Measurements from ENCODE around the gene MPDU1. TPM values are rescaled to one million over a fixed set of nuclear protein-coding genes. Genes with fewer than 3 reads are reported as not detected.

Gene MPDU1
- total and polyA plus RNA-seq, 4 donors = 55.3 to 136 (median 91.2) TPM

DNA sequence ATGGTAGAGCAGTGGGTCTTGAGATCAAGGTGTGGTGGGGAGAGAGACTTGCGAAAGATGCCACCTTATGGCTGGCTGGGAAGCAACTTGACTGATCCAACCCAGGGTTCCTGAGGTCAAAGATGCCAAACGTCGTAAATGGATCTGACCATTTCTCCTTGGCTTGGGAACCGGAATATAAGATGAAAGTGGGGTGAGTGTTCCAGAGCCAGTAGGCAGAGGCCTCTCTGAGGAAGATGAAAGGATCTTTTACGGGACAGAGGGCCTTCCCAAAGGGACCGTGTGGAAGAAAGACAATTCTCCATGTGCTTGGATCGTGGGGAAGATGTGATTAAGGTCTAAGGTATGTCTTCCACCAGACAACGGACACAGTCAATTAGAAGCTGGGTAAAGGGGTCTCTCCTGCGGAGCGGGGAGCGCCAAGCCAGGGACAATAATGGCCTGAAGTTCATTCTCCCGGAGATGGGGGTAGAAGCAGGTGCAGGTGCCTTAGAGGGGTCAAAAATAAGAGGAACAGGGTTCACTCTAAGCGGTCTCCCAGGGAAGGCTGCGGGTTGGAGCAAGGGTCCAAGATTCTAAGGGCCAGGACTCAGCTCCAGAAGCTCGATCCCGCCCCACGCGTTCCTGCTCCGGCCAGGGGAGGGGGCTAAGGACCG lies 30.2 kb downstream of the MPDU1 start:
- no peak for TF ChIP-seq HNF4G (IDR thresholded peaks at IDR 0.05)
- TF ChIP-seq, protein P1, sequence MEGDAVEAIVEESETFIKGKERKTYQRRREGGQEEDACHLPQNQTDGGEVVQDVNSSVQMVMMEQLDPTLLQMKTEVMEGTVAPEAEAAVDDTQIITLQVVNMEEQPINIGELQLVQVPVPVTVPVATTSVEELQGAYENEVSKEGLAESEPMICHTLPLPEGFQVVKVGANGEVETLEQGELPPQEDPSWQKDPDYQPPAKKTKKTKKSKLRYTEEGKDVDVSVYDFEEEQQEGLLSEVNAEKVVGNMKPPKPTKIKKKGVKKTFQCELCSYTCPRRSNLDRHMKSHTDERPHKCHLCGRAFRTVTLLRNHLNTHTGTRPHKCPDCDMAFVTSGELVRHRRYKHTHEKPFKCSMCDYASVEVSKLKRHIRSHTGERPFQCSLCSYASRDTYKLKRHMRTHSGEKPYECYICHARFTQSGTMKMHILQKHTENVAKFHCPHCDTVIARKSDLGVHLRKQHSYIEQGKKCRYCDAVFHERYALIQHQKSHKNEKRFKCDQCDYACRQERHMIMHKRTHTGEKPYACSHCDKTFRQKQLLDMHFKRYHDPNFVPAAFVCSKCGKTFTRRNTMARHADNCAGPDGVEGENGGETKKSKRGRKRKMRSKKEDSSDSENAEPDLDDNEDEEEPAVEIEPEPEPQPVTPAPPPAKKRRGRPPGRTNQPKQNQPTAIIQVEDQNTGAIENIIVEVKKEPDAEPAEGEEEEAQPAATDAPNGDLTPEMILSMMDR (IDR thresholded peaks at IDR 0.05; ENCODE audit: low read depth, low read length, missing input control) = no peak
- no peak for TF ChIP-seq TAF1 (conservative IDR thresholded peaks at IDR 0.05)
- TF ChIP-seq FOXA1 (IDR thresholded peaks at IDR 0.05) = no peak
- no peak for TF ChIP-seq EGR1 (IDR thresholded peaks at IDR 0.05; ENCODE audit: low read depth in 2 of 2)
- TF ChIP-seq, protein P2, sequence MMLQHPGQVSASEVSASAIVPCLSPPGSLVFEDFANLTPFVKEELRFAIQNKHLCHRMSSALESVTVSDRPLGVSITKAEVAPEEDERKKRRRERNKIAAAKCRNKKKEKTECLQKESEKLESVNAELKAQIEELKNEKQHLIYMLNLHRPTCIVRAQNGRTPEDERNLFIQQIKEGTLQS (IDR thresholded peaks at IDR 0.05) = no peak
- TF ChIP-seq RXRA (IDR thresholded peaks at IDR 0.05) = no peak
- no peak for TF ChIP-seq HNF4A (conservative IDR thresholded peaks at IDR 0.05)
- no peak for TF ChIP-seq JUND (IDR thresholded peaks at IDR 0.05)
- TF ChIP-seq, protein P3, sequence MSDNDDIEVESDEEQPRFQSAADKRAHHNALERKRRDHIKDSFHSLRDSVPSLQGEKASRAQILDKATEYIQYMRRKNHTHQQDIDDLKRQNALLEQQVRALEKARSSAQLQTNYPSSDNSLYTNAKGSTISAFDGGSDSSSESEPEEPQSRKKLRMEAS (IDR thresholded peaks at IDR 0.05) = no peak
- TF ChIP-seq NR2F2 (IDR thresholded peaks at IDR 0.05) = no peak
- TF ChIP-seq, protein P4, sequence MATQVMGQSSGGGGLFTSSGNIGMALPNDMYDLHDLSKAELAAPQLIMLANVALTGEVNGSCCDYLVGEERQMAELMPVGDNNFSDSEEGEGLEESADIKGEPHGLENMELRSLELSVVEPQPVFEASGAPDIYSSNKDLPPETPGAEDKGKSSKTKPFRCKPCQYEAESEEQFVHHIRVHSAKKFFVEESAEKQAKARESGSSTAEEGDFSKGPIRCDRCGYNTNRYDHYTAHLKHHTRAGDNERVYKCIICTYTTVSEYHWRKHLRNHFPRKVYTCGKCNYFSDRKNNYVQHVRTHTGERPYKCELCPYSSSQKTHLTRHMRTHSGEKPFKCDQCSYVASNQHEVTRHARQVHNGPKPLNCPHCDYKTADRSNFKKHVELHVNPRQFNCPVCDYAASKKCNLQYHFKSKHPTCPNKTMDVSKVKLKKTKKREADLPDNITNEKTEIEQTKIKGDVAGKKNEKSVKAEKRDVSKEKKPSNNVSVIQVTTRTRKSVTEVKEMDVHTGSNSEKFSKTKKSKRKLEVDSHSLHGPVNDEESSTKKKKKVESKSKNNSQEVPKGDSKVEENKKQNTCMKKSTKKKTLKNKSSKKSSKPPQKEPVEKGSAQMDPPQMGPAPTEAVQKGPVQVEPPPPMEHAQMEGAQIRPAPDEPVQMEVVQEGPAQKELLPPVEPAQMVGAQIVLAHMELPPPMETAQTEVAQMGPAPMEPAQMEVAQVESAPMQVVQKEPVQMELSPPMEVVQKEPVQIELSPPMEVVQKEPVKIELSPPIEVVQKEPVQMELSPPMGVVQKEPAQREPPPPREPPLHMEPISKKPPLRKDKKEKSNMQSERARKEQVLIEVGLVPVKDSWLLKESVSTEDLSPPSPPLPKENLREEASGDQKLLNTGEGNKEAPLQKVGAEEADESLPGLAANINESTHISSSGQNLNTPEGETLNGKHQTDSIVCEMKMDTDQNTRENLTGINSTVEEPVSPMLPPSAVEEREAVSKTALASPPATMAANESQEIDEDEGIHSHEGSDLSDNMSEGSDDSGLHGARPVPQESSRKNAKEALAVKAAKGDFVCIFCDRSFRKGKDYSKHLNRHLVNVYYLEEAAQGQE (IDR thresholded peaks at IDR 0.05) = no peak
- no peak for TF ChIP-seq GABPA (IDR thresholded peaks at IDR 0.05 in 1 of 2, conservative IDR thresholded peaks at IDR 0.05 in 1 of 2)
- TF ChIP-seq, protein P5, sequence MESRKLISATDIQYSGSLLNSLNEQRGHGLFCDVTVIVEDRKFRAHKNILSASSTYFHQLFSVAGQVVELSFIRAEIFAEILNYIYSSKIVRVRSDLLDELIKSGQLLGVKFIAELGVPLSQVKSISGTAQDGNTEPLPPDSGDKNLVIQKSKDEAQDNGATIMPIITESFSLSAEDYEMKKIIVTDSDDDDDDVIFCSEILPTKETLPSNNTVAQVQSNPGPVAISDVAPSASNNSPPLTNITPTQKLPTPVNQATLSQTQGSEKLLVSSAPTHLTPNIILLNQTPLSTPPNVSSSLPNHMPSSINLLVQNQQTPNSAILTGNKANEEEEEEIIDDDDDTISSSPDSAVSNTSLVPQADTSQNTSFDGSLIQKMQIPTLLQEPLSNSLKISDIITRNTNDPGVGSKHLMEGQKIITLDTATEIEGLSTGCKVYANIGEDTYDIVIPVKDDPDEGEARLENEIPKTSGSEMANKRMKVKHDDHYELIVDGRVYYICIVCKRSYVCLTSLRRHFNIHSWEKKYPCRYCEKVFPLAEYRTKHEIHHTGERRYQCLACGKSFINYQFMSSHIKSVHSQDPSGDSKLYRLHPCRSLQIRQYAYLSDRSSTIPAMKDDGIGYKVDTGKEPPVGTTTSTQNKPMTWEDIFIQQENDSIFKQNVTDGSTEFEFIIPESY (IDR thresholded peaks at IDR 0.05) = no peak
- TF ChIP-seq YY1 (IDR thresholded peaks at IDR 0.05) = no peak
- no peaks in the 10 kb centered on the region for H3K36me3 ChIP-seq (ENCODE audit: control insufficient read depth in 4 of 4, insufficient read depth in 3 of 4, low read depth in 1 of 4, low read length in 3 of 4)
- no peak for DNase-seq (ENCODE audit: low spot score)
- H3K9me3 ChIP-seq (ENCODE audit: control insufficient read depth in 4 of 4, low read length in 3 of 4) = no peaks in the 10 kb centered on the region
- H3K27ac ChIP-seq (ENCODE audit: low read depth in 1 of 2, low read length in 2 of 2) = peak overlapping the region; percentile 89 to 91
- peak overlapping the region; percentile 49 to 90 (median 82) for H3K4me3 ChIP-seq (ENCODE audit: low read depth in 1 of 3, low read length in 3 of 3)
- no peaks in the 10 kb centered on the region for H3K27me3 ChIP-seq (ENCODE audit: control insufficient read depth in 4 of 4, insufficient read depth in 4 of 4, low read length in 3 of 4)
- peak overlapping the region; percentile 77 to 90 for H3K9ac ChIP-seq (ENCODE audit: low read depth in 1 of 2, low read length in 2 of 2)
- H3K4me1 ChIP-seq (ENCODE audit: control insufficient read depth in 4 of 4, insufficient read depth in 4 of 4, low read length in 3 of 4) = peaks cover 4 to 40% (median 29%) of the 10 kb centered on the region in 4 donors
- WGBS = 5% methylated on average over 20 of the region's 20 CpGs
